HG03432 (cell line): ENCODE results near the gene TBL1Y.
"Not testable (repeated sequence)": the region's sequence is repeated elsewhere in the genome, so short reads cannot be mapped to it uniquely, and the experiment has no call there.

Source experiments
- ATAC-seq: cut with Tn5 transposase; IDR thresholded peaks from one replicate; pipeline ENCODE4 v1.9.1; 2021; ENCODE audit warnings: mild to moderate bottlenecking, moderate library complexity; ENCODE audit not compliant: unreplicated experiment

TBL1Y gene

GRCh38 chrY:7078725-7079124, 168.2 kb downstream of the TBL1Y start:
- no peak for ATAC-seq

GRCh38 chrY:7080548-7080947, 170.1 kb downstream of the TBL1Y start:
- ATAC-seq: not testable (repeated sequence)

- peak; percentile 93 for ATAC-seq
These were observed 175.1 kb downstream of the TBL1Y start for GRCh38 chrY:7085606-7086005.

GRCh38 chrY:7092836-7093235, 182.3 kb downstream of the TBL1Y start:
- no peak for ATAC-seq

- no peak for ATAC-seq
These were observed 183.9 kb downstream of the TBL1Y start for GRCh38 chrY:7094365-7094764.

- ATAC-seq: no peak
These were observed 186.5 kb downstream of the TBL1Y start for GRCh38 chrY:7097021-7097420.

GRCh38 chrY:7099742-7100141, 189.2 kb downstream of the TBL1Y start:
- no peak for ATAC-seq

GRCh38 chrY:7102680-7103079, 192.2 kb downstream of the TBL1Y start:
- no peak for ATAC-seq

- no peak for ATAC-seq
These were observed 196.7 kb downstream of the TBL1Y start for GRCh38 chrY:7107179-7107578.

GRCh38 chrY:7110086-7110485, 199.6 kb downstream of the TBL1Y start:
- ATAC-seq: no peak

GRCh38 chrY:7115871-7116270, 205.4 kb downstream of the TBL1Y start:
- ATAC-seq: no peak

- ATAC-seq: no peak
These were observed 211.7 kb downstream of the TBL1Y start for GRCh38 chrY:7122202-7122601.

GRCh38 chrY:7125136-7126056, 214.9 kb downstream of the TBL1Y start:
- no peak for ATAC-seq

- no peak for ATAC-seq
These were observed 217.7 kb downstream of the TBL1Y start for GRCh38 chrY:7128211-7128610.
